K562 (cell line): Measurements from ENCODE around the gene ITPR3. TPM values are rescaled to one million over a fixed set of nuclear protein-coding genes. Genes with fewer than 3 reads are reported as not detected.

Experiments used
- ATAC-seq: fragments of 200-7000 bp; cut with Tn5 transposase; 3 replicates; pipeline ENCODE4 v1.9.1; 2020; ENCODE audit warnings: moderate library complexity
- BruUV-seq: library from RNA; stranded (reverse); fragments of 400-500 nt; replicated peaks from 2 replicates; lab custom pipeline; 2021; lab: Mats Ljungman, UMichigan
- CTCF ChIA-PET: fragments of 300-600 bp; formaldehyde crosslinking; extraction: SDS; loops from one replicate; lab custom pipeline; 2021; ENCODE audit warnings: low intra/inter-chr PET ratio; lab: Yijun Ruan, JAX
- POLR2A ChIA-PET: fragments of 300-600, 350-650 bp; sonication (Branson Sonifier 250); formaldehyde crosslinking; extraction: SDS; loops from one replicate; lab custom pipeline; 2021; ENCODE audit warnings: antibody characterized with exemption, inconsistent platforms; lab: Yijun Ruan, JAX
- DNase-seq, 4 experiments: peaks; one replicate each; pipeline versions ENCODE4 v3.0.0 to v3.0.0-alpha.2; 2011 to 2018; ENCODE audit warnings: low spot score in 3 of 4, mixed read lengths in 3 of 4; ENCODE audit errors: extremely low read depth in 1 of 4
- FAIRE-seq: peaks from 2 replicates; lab custom pipeline; 2011; peaks lifted over from hg19 to GRCh38; lab: Jason Lieb, UNC
- H2AFZ ChIP-seq: 2 replicates; pipeline ENCODE4 v1.6.0; 2011; ENCODE audit warnings: low read depth, low read length, control low read depth, inconsistent platforms
- H3K27ac ChIP-seq: fragments of 200-600 bp; 3 replicates; pipeline ENCODE4 v1.8.0; 2011; ENCODE audit warnings: low read depth, mild to moderate bottlenecking, control low read depth, inconsistent platforms, low read length, moderate library complexity, mixed read lengths; ENCODE audit errors: extremely low read depth
- H3K27me3 ChIP-seq, 2 experiments: fragments of 300-600 bp in 1 of 2; 2 replicates in 1 of 2; 3 replicates in 1 of 2; pipeline versions ENCODE4 v1.6.0 to v1.8.0; 2011; ENCODE audit warnings: inconsistent platforms in 2 of 2, low read length in 2 of 2, mild to moderate bottlenecking in 1 of 2, mixed read lengths in 1 of 2, moderate library complexity in 1 of 2; ENCODE audit not compliant: control insufficient read depth in 2 of 2, insufficient read depth in 2 of 2
- H3K36me3 ChIP-seq: fragments of 300-600 bp; 3 replicates; pipeline ENCODE4 v1.8.0; 2011; ENCODE audit warnings: mild to moderate bottlenecking, low read length, inconsistent platforms; ENCODE audit not compliant: control insufficient read depth, insufficient read depth
- H3K4me1 ChIP-seq, 2 experiments: fragments of 200-600 bp in 1 of 2; replicated peaks in 1 of 2; 2 replicates in 1 of 2; 3 replicates in 1 of 2; pipeline versions ENCODE4 v1.5.1 to v1.8.0; 2011; ENCODE audit warnings: inconsistent platforms in 2 of 2, low read length in 2 of 2, mild to moderate bottlenecking in 1 of 2, mixed read lengths in 1 of 2, moderate library complexity in 1 of 2; ENCODE audit not compliant: control insufficient read depth in 2 of 2, insufficient read depth in 2 of 2
- H3K4me2 ChIP-seq: 2 replicates; pipeline ENCODE4 v1.6.1; 2011; ENCODE audit warnings: low read length, control low read depth, inconsistent platforms, mixed read lengths; ENCODE audit not compliant: insufficient read depth
- H3K4me3 ChIP-seq: fragments of 200-600 bp; sonication (generic), shearing (Covaris generic); 2 replicates; pipeline ENCODE4 v1.5.1; 2016; ENCODE audit warnings: control low read depth, inconsistent platforms
- H3K79me2 ChIP-seq: fragments of 200-600 bp; 3 replicates; pipeline ENCODE4 v1.8.0; 2011; ENCODE audit warnings: low read length, inconsistent platforms; ENCODE audit not compliant: control insufficient read depth, insufficient read depth
- H3K9ac ChIP-seq, 2 experiments: 2 replicates each; pipeline versions ENCODE4 v1.6.0 to v1.6.1; 2011; ENCODE audit warnings: low read depth in 2 of 2, low read length in 2 of 2, control low read depth in 1 of 2, inconsistent platforms in 1 of 2, mild to moderate bottlenecking in 1 of 2, mixed read lengths in 1 of 2; ENCODE audit not compliant: insufficient read depth in 1 of 2
- H3K9me1 ChIP-seq: one replicate; pipeline ENCODE4 v1.6.0; 2011; ENCODE audit warnings: inconsistent platforms, mild to moderate bottlenecking, low read length, moderate library complexity; ENCODE audit not compliant: control insufficient read depth, insufficient read depth
- H3K9me3 ChIP-seq: replicated peaks from 2 replicates; pipeline ENCODE4 v1.5.1; 2011; ENCODE audit warnings: low read depth, low read length, inconsistent platforms; ENCODE audit not compliant: control insufficient read depth, insufficient read depth
- H4K20me1 ChIP-seq: replicated peaks from 2 replicates; pipeline ENCODE4 v1.6.1; 2011; ENCODE audit warnings: low read length, inconsistent platforms, mixed read lengths; ENCODE audit not compliant: control insufficient read depth, insufficient read depth
- BCLAF1 ChIP-seq, 2 experiments: fragments of 450-650 bp in 1 of 2; IDR thresholded peaks; 2 replicates each; pipeline ENCODE4 v1.6.1; 2011 to 2017; ENCODE audit warnings: low read depth in 2 of 2, antibody characterized with exemption in 1 of 2, borderline replicate concordance in 1 of 2, low read length in 1 of 2, mild to moderate bottlenecking in 1 of 2, mixed read lengths in 1 of 2; ENCODE audit not compliant: control insufficient read depth in 1 of 2
- BHLHE40 ChIP-seq: IDR thresholded peaks from 2 replicates; pipeline ENCODE4 v1.6.1; 2011; ENCODE audit warnings: low read length, improper control_type of control experiment
- KLF16 ChIP-seq: IDR thresholded peaks from 2 replicates; pipeline ENCODE4 v1.6.1; 2016; ENCODE audit warnings: antibody characterized with exemption
- TEAD2 ChIP-seq: fragments of 450-650 bp; IDR thresholded peaks from 2 replicates; pipeline ENCODE4 v1.6.1; 2016; ENCODE audit warnings: missing genetic modification characterization, control low read depth, missing compliant biosample characterization
- USF1 ChIP-seq: sonication (generic); formaldehyde crosslinking; IDR thresholded peaks from 2 replicates; pipeline ENCODE4 v1.9.0; 2022; ENCODE audit warnings: mild to moderate bottlenecking, missing genetic modification reagents
- ZBTB1 ChIP-seq: sonication (generic); formaldehyde crosslinking; IDR thresholded peaks from 2 replicates; pipeline ENCODE4 v1.8.1; 2023; ENCODE audit warnings: missing genetic modification reagents, low read depth, mild to moderate bottlenecking, borderline replicate concordance
- ZMIZ1 ChIP-seq, 2 experiments: fragments of 150-350 bp in 1 of 2; IDR thresholded peaks; 2 replicates each; pipeline ENCODE4 v1.6.1; 2012 to 2016; ENCODE audit warnings: low read depth in 2 of 2, low read length in 2 of 2, mild to moderate bottlenecking in 1 of 2, moderate library complexity in 1 of 2
- ZNF449 ChIP-seq: fragments of 250-450 bp; sonication (Bioruptor Pico); IDR thresholded peaks from 2 replicates; pipeline ENCODE4 v1.8.0; 2022; ENCODE audit warnings: moderate library complexity, mild to moderate bottlenecking, inconsistent platforms
- WGBS: fragments of 100-300 bp; shearing (Covaris generic); methylation state at CpG from one replicate; pipeline ENCODE4 v1.1.6; 2016; ENCODE audit warnings: low coverage, mixed read lengths; ENCODE audit not compliant: insufficient coverage; ENCODE audit errors: missing lambda C conversion rate; 5-methylcytosine and 5-hydroxymethylcytosine counted together
- in situ Hi-C: fragments of 300-500 bp; cut with MboI; formaldehyde crosslinking; loops from 4 replicates; pipeline ENCODE4 v1.15.0; 2018; ENCODE audit warnings: inconsistent platforms, mixed read lengths
- intact Hi-C: fragments of 100-400 bp; cut with micrococcal nuclease; formaldehyde crosslinking; loops from 2 replicates; pipeline ENCODE4 v1.14.2; 2022
- polyA plus RNA-seq, 8 experiments: library from polyadenylated mRNA; depleted of rRNA in 4 of 8; stranded (reverse) in 5 of 8; unstranded in 3 of 8; fragments of >200 nt; fragmentation: Nextera tagmentation in 2 of 8; fragmentation: Illumina TruSeq in 1 of 8; extraction: Ambion mirVana in 2 of 8; extraction: Trizol in 1 of 8; gene quantifications; 2 replicates each; pipeline versions ENCODE4 v1.2.1 to v1.2.3, GENCODE V29; 2011 to 2014; ENCODE audit warnings: inconsistent platforms in 1 of 8, missing spikeins in 1 of 8
- total RNA-seq, 7 experiments: library from RNA; depleted of rRNA in 6 of 7; stranded (reverse); fragments of >200 nt in 6 of 7; fragmentation: Illumina TruSeq in 2 of 7; extraction: Trizol in 2 of 7; gene quantifications; 2 replicates each; pipeline versions ENCODE4 v1.2.1 to v1.2.3, GENCODE V29; 2011 to 2021; ENCODE audit warnings: low replicate concordance in 1 of 7

The ITPR3 gene
- total and polyA plus RNA-seq, 9 of the 15 experiments (the other 6 are each of a cell fraction or from before 2014, with no cell fraction given) = 0.39 to 35.7 (median 13.2) TPM

GRCh38 chr6:33585403-33586107, 35.6 kb upstream of the ITPR3 start:
- Histone ChIP-seq H3K9me3 (no peaks in the 10 kb centered on the region), H3K27ac (no peak overlapping the region), H3K4me1 (peaks cover 12 to 19% of the 10 kb centered on the region in 2 experiments), H3K4me3 (no peak overlapping the region), H3K9ac (peak overlapping the region in 1 of 2 experiments; percentile 37; a peak in 1 of 4 replicates), H3K9me1 (peaks cover 2% of the 10 kb centered on the region), H3K27me3 (no peaks in the 10 kb centered on the region), H4K20me1 (no peaks in the 10 kb centered on the region), H2AFZ (peak overlapping the region; percentile 95), H3K4me2 (peak overlapping the region; percentile 6; the same call in 1 of the 2 replicates), H3K36me3 (no peaks in the 10 kb centered on the region), H3K79me2 (no peaks in the 10 kb centered on the region)
- POLR2A ChIA-PET = interaction anchor here (0.9 kb wide), 1 partner anchor 106 kb away, joined by 3 read pairs; no protein-coding TSS in a partner anchor
- FAIRE-seq (peak; percentile 93), DNase-seq (peak; percentile 90 to 92 (median 92)), ATAC-seq (peak; percentile 87)
- in situ Hi-C loops = loop anchor here (5.0 to 10.0 kb wide), 3 partner anchors 117 to 419 kb away; no protein-coding TSS in a partner anchor
- BruUV-seq = no TSS peak
- WGBS = 8% methylated on average over 13 of the region's 14 CpGs
- intact Hi-C loops = loop anchor here (1.0 to 2.0 kb wide), 3 partner anchors 115 to 569 kb away; no protein-coding TSS in a partner anchor
- CTCF ChIA-PET = interaction anchor here (0.6 to 2.8 kb wide), 7 partner anchors 47 to 1866 kb away, joined by 3 to 20 read pairs (median 5); partner anchors contain the start of gene FANCE
- TF ChIP-seq BCLAF1 (IDR thresholded peaks at IDR 0.05; ENCODE audit: borderline replicate concordance in 1 of 2, control insufficient read depth in 1 of 2, low read depth in 2 of 2, low read length in 1 of 2) (no peak), USF1 (peak; percentile 86), KLF16 (0 out of 2 replicates have a peak, but pooled peaks have one; percentile 36), ZMIZ1 (IDR thresholded peaks at IDR 0.05; ENCODE audit: low read depth in 2 of 2, low read length in 2 of 2) (peak in 1 of 2 experiments; percentile 33; a peak in 1 of 4 replicates), ZBTB1 (CRISPR knock-in tag) (no peak), ZNF449 (no peak), BHLHE40 (peak; percentile 51; the same call in 1 of the 2 replicates), TEAD2 (tag) (no peak)
